Adrenal gland (tissue), 12 donors: ENCODE results near the gene BANF2. TPM values are rescaled to one million over a fixed set of nuclear protein-coding genes. Genes with fewer than 3 reads are reported as not detected.

Source experiments
- DNase-seq, 7 donors: peaks; one replicate each; pipeline ENCODE4 v3.0.0-alpha.2; 2019 to 2020
- H3K27ac ChIP-seq, 5 donors: fragments of 200-600 bp; sonication (generic) in 4 of 5; 1 replicate in 3 of 5; 2 replicates in 2 of 5; pipeline versions ENCODE4 v1.5.1 to v1.8.0; 2016 to 2020; ENCODE audit warnings: mild to moderate bottlenecking in 1 of 5
- H3K27me3 ChIP-seq: fragments of 200-600 bp; 2 replicates; pipeline ENCODE4 v1.8.0; 2021
- H3K36me3 ChIP-seq, 2 donors: fragments of 200-600 bp; replicated peaks in 1 of 2; 1 replicate in 1 of 2; 2 replicates in 1 of 2; pipeline versions ENCODE4 v1.5.1 to v1.8.0; 2018 to 2022
- H3K4me1 ChIP-seq, 2 donors: fragments of 200-600 bp; replicated peaks in 1 of 2; 1 replicate in 1 of 2; 2 replicates in 1 of 2; pipeline versions ENCODE4 v1.5.1 to v1.8.0; 2018 to 2021
- H3K4me3 ChIP-seq, 4 donors: fragments of 200-600 bp; sonication (generic) in 3 of 4; one replicate each; pipeline ENCODE4 v1.5.1; 2016 to 2018
- H3K9me3 ChIP-seq, 3 donors: fragments of 200-600 bp; sonication (generic) in 1 of 3; replicated peaks in 1 of 3; 1 replicate in 2 of 3; 2 replicates in 1 of 3; pipeline versions ENCODE4 v1.5.1 to v1.8.0; 2016 to 2021
- POLR2A ChIP-seq, 2 donors: fragments of 450-650 bp; IDR thresholded peaks; one replicate each; pipeline ENCODE4 v1.6.1; 2017; ENCODE audit warnings: antibody characterized with exemption in 2 of 2, mild to moderate bottlenecking in 2 of 2, moderate library complexity in 1 of 2
- WGBS, 4 donors: extraction: QIAGEN DNeasy Blood & Tissue Kit in 2 of 4; methylation state at CpG; one replicate each; pipeline versions ENCODE4 v1.1.5 to v1.1.7; 2013 to 2017; 5-methylcytosine and 5-hydroxymethylcytosine counted together
- intact Hi-C, 2 donors: fragments of 100-400 bp; cut with DNase I; formaldehyde crosslinking; loops; one replicate each; pipeline versions ENCODE4 v1.14.1 to v1.15.0; 2022 to 2023
- polyA plus RNA-seq, 3 donors: library from polyadenylated mRNA; stranded (reverse); fragments of 200-250 nt in 2 of 3; fragments of 350-450 nt in 1 of 3; fragmentation: Illumina TruSeq in 1 of 3; extraction: RNeasy Lipid Tissue Mini Kit (QIAGEN cat#74804) in 1 of 3; gene quantifications; one replicate each; pipeline ENCODE4 v1.2.3, GENCODE V29; 2013 to 2014
- total RNA-seq, 9 donors: library from RNA; depleted of rRNA in 4 of 9; stranded (reverse); fragments of >200 nt in 4 of 9; fragments of 120-200 nt in 1 of 9; fragmentation: NEBNext Ultra II Directional in 1 of 9; extraction: Animal tissue kit (Norgen Biotek cat#: 25700) in 1 of 9; gene quantifications; one replicate each; pipeline versions ENCODE4 v1.1.0 to v1.2.4, GENCODE V29; 2013 to 2023
- TF ChIP-seq, protein P1 (sequence below), 6 experiments: fragments of 450-650 bp in 4 of 6; fragments of 200-600 bp in 2 of 6; sonication (generic) in 1 of 6; IDR thresholded peaks; 1 replicate in 5 of 6; 2 replicates in 1 of 6; pipeline versions ENCODE4 v1.5.1 to v1.8.0; 2016 to 2021; ENCODE audit warnings: antibody characterized with exemption in 6 of 6, mild to moderate bottlenecking in 2 of 6, moderate library complexity in 1 of 6
- donor health status: healthy with polysubstance abuse.
- donor health status: Bipolar disorder and iron deficiency.
- donor health status: DM: yes; HTN: yes; CAD: no.
- donor health status: DM: no; HTN: no; CAD: no.
- donor health status: DM: no; HTN: no; CAD: no.
- donor health status: DM: yes; HTN: yes; CAD: no.

The BANF2 gene
- total and polyA plus RNA-seq, 12 donors: not detected

DNA sequence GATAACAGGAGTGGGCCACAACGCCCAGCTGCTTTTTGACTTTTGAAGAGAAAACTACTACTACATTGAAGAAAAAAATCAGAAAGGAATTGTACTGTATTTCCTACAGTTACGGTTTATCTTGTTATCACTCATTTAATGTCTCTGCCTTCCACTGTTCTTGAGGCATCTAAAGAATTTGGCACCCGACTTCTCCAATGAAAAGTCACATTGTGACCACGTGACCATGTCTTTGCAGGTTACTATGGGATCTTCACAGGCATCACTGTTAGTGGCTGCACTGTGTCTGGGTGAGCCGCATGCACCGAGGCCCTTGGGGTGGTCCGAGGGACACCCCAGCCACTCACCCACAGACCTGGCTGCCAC, 44.5 kb upstream of the BANF2 start:
- intact Hi-C loops: no loop called here
- Histone ChIP-seq H3K9me3 (no peaks in the 10 kb centered on the region), H3K36me3 (peaks cover 0 to 20% of the 10 kb centered on the region in 2 donors), H3K27me3 (no peaks in the 10 kb centered on the region), H3K4me1 (peaks cover 24 to 28% of the 10 kb centered on the region in 2 donors), H3K27ac (no peak overlapping the region), H3K4me3 (no peak overlapping the region)
- WGBS, 4 donors: 83 to 87% (median 85%) methylated on average over 6 to 7 of the region's 7 CpGs
- peak in 1 of 7 donors; percentile 48 for DNase-seq
- TF ChIP-seq, protein P1, sequence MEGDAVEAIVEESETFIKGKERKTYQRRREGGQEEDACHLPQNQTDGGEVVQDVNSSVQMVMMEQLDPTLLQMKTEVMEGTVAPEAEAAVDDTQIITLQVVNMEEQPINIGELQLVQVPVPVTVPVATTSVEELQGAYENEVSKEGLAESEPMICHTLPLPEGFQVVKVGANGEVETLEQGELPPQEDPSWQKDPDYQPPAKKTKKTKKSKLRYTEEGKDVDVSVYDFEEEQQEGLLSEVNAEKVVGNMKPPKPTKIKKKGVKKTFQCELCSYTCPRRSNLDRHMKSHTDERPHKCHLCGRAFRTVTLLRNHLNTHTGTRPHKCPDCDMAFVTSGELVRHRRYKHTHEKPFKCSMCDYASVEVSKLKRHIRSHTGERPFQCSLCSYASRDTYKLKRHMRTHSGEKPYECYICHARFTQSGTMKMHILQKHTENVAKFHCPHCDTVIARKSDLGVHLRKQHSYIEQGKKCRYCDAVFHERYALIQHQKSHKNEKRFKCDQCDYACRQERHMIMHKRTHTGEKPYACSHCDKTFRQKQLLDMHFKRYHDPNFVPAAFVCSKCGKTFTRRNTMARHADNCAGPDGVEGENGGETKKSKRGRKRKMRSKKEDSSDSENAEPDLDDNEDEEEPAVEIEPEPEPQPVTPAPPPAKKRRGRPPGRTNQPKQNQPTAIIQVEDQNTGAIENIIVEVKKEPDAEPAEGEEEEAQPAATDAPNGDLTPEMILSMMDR (IDR thresholded peaks at IDR 0.05): peak in 1 of 6 experiments; percentile 3
- TF ChIP-seq POLR2A (IDR thresholded peaks at IDR 0.05): no peak

DNA sequence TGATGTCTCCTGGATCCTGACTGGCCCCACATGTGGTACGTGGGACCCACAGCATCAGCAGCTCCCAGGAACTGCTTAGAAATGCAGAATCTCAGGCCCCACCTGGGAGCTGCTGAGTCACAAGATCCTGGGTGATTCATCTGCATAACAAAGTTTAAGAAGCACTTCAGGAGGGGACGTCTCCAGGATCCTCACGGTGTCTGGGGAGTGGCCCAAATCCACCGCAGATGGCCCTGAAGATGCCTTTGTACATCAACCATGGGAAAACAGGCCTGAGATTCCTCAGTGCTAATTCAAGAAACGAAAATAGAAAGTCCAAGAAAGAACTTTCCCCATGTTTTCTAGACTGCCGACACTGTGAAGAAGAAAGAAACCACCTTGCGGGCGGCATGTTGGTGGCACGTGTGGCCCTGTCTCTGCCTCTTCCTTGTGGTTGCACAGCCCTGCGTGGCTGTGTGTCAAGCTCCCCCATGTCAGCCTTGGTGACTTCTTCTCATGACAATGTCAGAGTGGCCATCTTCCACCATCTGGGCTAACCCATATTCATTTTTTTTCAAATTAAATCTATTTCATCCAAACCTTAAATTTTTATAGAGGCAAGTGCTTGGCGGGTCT, 43.8 kb upstream of the BANF2 start:
- Histone ChIP-seq H3K4me1 (peaks cover 19 to 28% of the 10 kb centered on the region in 2 donors), H3K27me3 (no peaks in the 10 kb centered on the region), H3K4me3 (no peak overlapping the region), H3K36me3 (peaks cover 0 to 20% of the 10 kb centered on the region in 2 donors), H3K9me3 (no peaks in the 10 kb centered on the region), H3K27ac (no peak overlapping the region)
- intact Hi-C loops: no loop called here
- peak in 1 of 7 donors; percentile 45 for DNase-seq
- TF ChIP-seq POLR2A (IDR thresholded peaks at IDR 0.05): no peak
- TF ChIP-seq, protein P1 (IDR thresholded peaks at IDR 0.05): no peak
- WGBS, 4 donors: 83 to 87% (median 86%) methylated on average over 11 of the region's 11 CpGs

DNA sequence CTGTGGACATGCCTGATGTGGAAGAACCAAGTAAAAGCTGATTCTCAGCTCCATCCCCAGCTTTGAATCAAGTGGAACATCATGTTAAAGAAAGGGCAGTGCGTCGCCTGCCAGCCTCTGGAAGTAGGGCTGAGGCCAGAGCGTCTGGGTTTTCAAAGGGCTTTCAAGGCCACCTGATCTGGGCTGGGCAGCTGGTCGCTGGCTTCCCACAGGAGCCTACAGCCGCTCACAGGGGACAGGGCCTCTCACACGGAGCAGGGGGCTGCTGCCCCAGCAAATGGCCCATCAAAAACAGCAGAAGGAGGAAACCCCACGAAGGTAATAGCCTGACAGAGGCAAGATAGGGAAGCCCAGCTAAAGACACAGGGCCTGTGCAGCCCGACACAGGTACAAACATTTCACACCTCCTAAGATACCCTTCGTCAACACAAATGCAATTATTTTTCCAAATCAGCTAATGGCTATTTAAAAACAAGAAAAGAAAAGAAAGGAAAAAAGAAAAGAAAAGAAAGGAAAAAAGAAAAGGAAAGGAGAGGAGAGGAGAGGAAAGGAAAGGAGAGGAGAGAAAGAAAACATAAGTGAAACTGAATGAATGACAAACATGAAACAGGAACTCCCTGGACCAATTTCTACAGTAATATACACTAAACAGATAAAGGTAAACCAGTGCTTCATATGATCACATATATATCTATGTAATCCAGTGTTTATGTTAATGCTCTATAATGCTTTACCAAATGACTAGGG, 42.5 kb upstream of the BANF2 start:
- H3K36me3 ChIP-seq: peaks cover 0 to 20% of the 10 kb centered on the region in 2 donors
- H3K9me3 ChIP-seq: no peaks in the 10 kb centered on the region
- intact Hi-C loops: no loop called here
- no peaks in the 10 kb centered on the region for H3K27me3 ChIP-seq
- WGBS, 4 donors: 48 to 55% (median 49%) methylated on average over 9 of the region's 9 CpGs
- TF ChIP-seq, protein P1 (IDR thresholded peaks at IDR 0.05): no peak
- TF ChIP-seq POLR2A (IDR thresholded peaks at IDR 0.05): no peak
- peak in 5 of 7 donors; percentile 54 to 72 (median 63) for DNase-seq
- no peak overlapping the region for H3K4me3 ChIP-seq
- peaks cover 14 to 32% of the 10 kb centered on the region in 2 donors for H3K4me1 ChIP-seq
- H3K27ac ChIP-seq: peak overlapping the region in 4 of 5 donors; percentile 14 to 49 (median 38)

DNA sequence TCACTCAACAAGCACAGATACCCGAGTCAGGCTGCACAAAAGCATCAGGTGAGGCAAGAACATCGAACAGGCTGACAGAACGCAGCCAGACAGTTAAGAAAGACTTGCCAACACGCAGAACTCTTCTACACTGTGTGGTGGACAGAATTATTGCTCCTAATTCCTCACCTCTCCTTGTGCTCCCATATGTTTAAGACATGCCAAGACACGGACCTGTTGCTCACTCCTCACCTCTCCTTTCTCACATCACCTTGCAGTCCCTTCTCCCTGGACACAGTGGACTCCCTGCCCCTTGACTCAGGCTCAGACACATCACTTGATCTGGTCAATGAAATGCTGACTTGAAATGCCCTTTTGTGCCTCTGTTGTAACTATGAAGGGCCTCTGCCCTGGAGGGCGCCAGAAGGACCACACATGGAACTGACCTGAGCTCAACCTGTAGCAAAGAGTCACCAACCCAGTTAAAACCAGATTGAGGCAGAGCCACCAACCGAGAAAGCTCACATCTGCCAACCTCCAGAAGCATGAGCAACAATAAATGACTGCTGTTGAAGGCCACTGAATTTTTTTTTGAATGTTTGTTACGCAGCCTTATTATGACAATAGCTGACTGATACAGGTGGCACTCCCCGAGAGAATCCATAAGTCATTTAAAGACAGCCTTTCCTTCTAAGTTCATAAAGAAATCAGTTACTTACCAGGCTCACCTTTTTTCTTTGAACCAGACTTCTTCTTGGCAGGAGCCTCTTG, 41.7 kb upstream of the BANF2 start:
- WGBS, 4 donors: 88 to 95% (median 92%) methylated on average over 9 of the region's 9 CpGs
- H3K27ac ChIP-seq: no peak overlapping the region
- peaks cover 0 to 20% of the 10 kb centered on the region in 2 donors for H3K36me3 ChIP-seq
- no peak for TF ChIP-seq POLR2A (IDR thresholded peaks at IDR 0.05)
- TF ChIP-seq, protein P1 (IDR thresholded peaks at IDR 0.05): no peak
- H3K9me3 ChIP-seq: no peaks in the 10 kb centered on the region
- no peak overlapping the region for H3K4me3 ChIP-seq
- peaks cover 18 to 41% of the 10 kb centered on the region in 2 donors for H3K4me1 ChIP-seq
- intact Hi-C loops: no loop called here
- H3K27me3 ChIP-seq: no peaks in the 10 kb centered on the region
- DNase-seq: peak in 2 of 7 donors; percentile 16 to 39
